HFF-Myc (cell line): ENCODE data around the gene MCM3AP.

ENCODE experiments used
- DNase-seq: peaks from one replicate; pipeline ENCODE4 v3.0.0-alpha.2; 2011; ENCODE audit warnings: low read depth; ENCODE audit errors: extremely low read depth
- H3K4me3 ChIP-seq: replicated peaks from 2 replicates; pipeline ENCODE4 v1.5.1; 2011; ENCODE audit warnings: low read depth, mild to moderate bottlenecking, control low read depth, low read length
- TF ChIP-seq, protein P1 (sequence below): IDR thresholded peaks from 2 replicates; pipeline ENCODE4 v1.5.1; 2012; ENCODE audit warnings: mild to moderate bottlenecking, low read depth, low read length, control low read depth; ENCODE audit errors: missing control alignments

Gene MCM3AP

DNA sequence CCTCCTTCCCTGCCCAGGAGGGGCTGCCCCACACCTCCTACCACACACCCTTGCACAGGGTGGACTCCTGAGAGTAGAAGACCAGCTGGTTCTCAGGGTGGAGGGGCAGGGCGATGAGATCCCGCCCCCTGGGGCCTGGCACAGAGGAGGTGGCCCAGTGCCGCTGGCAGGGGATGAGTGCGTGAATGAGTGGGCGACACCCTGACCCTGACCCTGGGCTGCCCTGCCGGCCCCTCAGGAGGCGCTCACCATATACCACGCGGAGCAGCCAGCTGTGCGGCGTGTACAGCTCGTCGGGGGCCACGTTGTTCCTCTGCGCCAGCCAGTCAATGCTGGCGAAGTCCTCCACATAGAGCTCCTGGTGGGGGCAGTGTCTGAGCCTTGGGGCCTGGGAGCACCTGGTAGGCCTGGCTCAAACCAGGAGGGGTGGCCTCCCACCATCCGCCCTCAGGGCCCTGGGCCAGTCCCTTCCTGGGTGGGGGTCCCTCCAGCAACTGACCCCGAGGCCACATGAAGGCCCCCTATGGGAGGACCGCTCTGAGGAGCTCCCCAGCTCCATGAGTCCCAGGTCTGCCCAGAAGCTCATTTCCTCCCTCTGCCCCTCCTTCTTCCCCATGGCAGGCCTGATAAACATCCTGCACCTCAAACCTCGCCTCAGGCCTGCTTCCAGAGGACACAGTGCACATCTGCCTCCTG lies 69.8 kb downstream of the MCM3AP start:
- TF ChIP-seq, protein P1, sequence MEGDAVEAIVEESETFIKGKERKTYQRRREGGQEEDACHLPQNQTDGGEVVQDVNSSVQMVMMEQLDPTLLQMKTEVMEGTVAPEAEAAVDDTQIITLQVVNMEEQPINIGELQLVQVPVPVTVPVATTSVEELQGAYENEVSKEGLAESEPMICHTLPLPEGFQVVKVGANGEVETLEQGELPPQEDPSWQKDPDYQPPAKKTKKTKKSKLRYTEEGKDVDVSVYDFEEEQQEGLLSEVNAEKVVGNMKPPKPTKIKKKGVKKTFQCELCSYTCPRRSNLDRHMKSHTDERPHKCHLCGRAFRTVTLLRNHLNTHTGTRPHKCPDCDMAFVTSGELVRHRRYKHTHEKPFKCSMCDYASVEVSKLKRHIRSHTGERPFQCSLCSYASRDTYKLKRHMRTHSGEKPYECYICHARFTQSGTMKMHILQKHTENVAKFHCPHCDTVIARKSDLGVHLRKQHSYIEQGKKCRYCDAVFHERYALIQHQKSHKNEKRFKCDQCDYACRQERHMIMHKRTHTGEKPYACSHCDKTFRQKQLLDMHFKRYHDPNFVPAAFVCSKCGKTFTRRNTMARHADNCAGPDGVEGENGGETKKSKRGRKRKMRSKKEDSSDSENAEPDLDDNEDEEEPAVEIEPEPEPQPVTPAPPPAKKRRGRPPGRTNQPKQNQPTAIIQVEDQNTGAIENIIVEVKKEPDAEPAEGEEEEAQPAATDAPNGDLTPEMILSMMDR, result no peak
- no peak for DNase-seq
- no peak overlapping the region for H3K4me3 ChIP-seq

DNA sequence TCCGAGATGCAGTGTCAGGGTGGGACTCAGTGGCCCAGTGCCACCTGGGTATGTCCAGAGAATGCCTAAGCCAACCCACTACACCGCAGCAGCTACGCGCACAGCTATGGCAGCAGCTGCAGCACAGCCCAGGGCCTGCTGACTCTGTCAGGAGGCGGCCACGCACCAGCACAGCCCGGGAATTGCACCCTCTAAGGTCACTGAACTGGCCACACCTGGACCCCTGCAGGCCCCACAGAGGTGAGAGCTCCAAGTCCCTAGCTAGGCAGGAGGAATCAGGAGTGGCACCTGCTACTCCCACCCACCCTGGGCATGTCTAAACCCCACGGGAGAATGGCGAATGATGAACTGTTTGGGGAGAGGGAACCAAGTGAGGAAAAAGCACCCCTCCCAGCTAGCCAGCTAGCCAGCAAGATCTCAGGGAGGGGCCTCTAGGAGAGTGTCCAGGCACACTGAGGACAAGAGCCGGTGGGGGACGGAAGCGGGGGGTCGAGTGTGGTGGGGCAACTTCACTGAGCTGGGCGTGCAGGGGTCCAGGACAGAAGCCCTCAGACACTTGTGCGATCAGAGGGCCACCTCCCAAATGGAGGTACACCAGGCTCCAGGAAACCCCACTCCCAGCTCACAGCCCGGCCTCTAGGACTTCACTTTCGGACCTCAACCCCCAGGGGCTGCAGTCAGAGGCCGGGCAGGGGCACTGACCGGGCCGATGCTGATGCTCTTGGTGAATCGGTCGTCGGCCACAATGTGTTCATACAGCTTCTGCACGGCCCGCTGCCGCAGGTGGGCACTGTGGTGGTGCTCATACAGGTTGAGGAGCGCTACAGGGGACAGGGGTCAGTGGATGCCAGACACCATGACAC lies 70.7 kb downstream of the MCM3AP start:
- no peak for DNase-seq
- no peak overlapping the region for H3K4me3 ChIP-seq
- TF ChIP-seq, protein P1, result no peak

DNA sequence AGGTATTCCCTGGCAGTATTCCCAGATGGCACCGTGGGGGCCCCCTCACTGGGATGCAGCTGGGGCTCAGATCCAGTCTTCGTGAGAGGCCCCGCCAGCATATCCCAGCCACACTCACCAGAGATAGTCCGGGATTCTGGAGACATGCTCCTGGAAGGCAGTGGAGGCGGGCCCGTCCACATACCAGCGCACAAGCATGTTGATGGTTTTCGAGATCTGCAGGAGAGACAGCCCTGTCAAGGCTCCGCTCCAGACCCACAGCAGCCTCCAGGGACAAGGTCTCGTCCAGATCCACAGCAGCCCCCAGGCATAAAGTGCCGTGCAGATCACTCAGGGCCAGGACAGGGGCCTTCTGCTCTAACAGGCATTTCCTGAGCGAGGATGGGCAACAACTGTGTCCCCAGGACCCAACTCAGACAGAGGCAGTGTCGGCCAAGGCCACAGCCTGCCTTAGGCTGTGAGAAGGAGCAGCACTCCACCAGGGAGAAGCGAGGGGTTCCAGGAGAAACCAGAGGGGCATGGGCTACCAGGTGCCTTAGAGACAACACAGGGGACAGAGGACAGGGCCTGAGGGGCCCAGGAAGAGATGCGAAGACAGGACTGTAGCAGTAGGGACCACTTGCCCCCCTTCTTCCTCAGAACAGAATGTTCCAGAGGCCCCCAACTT lies 71.7 kb downstream of the MCM3AP start:
- no peak overlapping the region for H3K4me3 ChIP-seq
- TF ChIP-seq, protein P1, result no peak
- DNase-seq, result no peak

DNA sequence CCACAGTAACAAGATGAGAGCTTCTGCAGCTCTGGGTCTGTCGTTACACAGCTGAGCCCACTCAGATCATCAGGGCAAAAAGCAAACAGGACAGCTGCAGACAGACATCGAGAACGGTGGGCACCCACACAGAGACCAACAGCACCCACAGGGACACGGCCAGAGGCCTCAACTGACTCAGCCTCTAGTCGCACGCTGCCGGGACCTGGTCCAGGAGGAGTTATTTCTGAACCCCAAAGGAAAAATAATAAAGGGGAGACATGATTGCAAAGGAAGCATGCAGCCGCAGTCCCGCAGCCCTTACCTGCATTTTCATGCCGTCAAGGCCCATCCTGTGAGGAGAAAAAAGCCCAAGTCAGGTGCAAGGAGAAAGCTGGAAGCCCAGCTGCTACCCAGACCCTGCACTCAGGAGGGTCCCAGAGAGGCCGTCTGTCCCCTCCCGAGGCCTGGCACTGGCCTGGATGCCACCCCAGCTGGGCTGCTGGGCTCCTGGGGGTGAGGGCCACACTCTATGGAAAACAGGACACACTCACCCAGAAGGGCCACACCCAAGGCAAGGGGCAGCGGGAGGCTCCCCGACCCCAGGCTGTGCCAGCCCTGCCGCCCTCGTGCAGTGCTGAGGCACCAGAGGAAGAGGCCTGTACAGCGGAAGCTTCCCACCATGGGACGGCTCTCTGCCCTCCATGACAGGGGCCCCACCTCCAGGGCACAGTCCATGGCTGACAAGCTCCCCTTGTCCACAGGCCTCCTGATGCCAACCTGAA lies 72.5 kb downstream of the MCM3AP start:
- no peak for DNase-seq
- H3K4me3 ChIP-seq, result no peak overlapping the region
- TF ChIP-seq, protein P1, result no peak

DNA sequence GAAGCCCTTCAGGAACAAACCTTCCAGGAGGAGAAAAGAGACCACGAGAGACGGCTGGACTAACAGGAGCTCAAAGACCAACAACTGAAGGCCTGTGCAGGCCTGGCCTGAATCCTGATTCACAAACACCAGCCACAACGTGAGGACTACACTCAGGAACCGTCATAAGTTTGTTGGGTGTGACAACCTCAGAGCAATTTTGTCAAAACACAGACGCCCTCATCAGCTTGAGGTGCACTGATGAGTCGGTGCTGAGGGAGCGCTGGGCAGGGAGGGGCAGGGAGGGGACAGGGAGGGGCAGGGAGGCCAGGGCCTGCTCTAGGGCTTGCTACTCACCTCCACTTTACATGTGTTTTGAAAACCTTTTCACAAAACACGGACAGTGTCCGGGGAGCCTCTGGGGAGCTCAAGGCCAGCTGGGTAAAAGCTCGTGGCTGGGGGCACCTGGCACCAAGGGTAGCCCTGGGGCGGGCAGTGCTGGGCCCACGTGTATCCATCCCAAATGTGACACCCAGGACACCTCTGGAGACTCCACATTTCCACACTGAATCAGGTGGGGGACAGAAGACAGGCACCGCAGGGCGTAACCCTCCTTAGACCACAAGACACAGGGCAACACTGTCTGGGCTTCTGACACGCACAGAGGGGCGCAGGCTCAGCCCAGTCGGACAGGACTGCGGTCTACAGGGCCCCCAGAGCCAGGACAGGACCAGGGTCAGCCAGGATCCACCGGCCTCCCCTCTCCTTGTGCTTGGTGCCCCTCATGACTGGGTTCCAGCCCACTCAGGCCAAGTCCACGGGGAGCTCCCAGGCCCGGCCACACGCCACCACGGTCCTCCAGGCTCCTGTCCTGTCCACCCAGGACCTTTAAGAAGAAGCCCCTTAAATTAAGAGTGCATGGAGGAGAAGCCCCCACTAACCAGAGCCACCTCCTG lies 73.4 kb downstream of the MCM3AP start:
- DNase-seq, result no peak
- TF ChIP-seq, protein P1, result no peak

DNA sequence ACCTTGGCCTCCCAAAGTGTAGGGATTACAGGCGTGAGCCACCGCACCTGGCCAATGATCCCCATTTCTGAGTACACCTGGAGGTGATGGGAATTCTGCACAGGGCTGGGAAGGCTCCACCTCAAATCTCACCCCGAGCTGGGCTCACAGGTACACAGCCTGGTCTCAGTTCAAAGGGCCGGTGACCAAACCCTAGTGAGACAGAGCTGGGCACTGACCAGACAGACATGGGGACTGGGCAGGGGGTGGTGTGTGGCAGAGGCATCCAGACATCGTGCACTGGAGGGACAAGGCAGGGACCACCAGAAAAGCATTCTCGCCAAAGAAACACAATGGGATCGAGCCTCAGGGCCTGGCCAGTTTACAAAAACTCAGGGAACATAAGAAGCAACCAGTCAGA lies 74.0 kb downstream of the MCM3AP start:
- no peak for DNase-seq
- TF ChIP-seq, protein P1, result no peak
- no peak overlapping the region for H3K4me3 ChIP-seq

More for the DNA sequence above, 73.4 kb downstream of the MCM3AP start:
- no peak overlapping the region for H3K4me3 ChIP-seq
